Erythroblast (primary cell): ENCODE results near the gene TRIM9.

ENCODE experiments used
- GATA1 ChIP-seq: IDR thresholded peaks from 2 replicates; pipeline ENCODE4 v1.6.1; 2011; ENCODE audit warnings: low read depth, mild to moderate bottlenecking, control low read depth, low read length, moderate library complexity
- POLR2A ChIP-seq: IDR thresholded peaks from 2 replicates; pipeline ENCODE4 v1.6.1; 2011; ENCODE audit warnings: mild to moderate bottlenecking, low read length

DNA sequence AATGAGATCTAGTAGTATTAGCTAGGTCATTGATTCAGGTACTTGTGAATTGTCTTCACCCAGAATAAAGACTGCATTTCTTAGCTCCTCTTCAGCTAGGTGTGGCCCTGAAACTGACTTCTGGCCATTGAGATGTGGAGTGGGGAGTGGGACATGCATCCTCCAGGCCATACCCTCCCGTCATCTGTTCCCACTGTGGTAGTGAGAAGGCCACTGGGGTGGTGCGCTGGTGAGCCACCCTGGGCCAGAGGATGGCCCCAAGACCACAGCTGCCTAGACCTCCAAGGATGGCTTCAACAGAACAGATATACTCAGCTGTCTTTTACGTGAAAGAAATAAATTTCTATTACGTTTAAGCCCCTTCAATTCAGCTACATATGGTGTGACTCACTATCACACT lies 36.5 kb downstream of the TRIM9 start:
- TF ChIP-seq POLR2A, result no peak
- TF ChIP-seq GATA1, result no peak
